NCI-H1105 (cell line): ENCODE measurements around the gene SHISA8.

Experiments used
- DNase-seq: peaks from one replicate; lab custom pipeline; 2025; lab: John Stamatoyannopoulos, UW

The SHISA8 gene

GRCh38 chr22:41913842-41914534, 886 bp downstream of the SHISA8 start:
- no peak for DNase-seq

- DNase-seq = no peak
These were observed 1.7 kb downstream of the SHISA8 start for GRCh38 chr22:41913040-41913719.

- no peak for DNase-seq
These were observed 2.4 kb downstream of the SHISA8 start for GRCh38 chr22:41912338-41913039.

- no peak for DNase-seq
These were observed 3.8 kb downstream of the SHISA8 start for GRCh38 chr22:41911001-41911611.

- no peak for DNase-seq
These were observed 4.5 kb downstream of the SHISA8 start for GRCh38 chr22:41910050-41911000.

GRCh38 chr22:41909310-41910049, 5.4 kb downstream of the SHISA8 start:
- DNase-seq = no peak

- no peak for DNase-seq
These were observed 6.2 kb downstream of the SHISA8 start for GRCh38 chr22:41908411-41909309.

- DNase-seq = no peak
These were observed 7.2 kb downstream of the SHISA8 start for GRCh38 chr22:41907436-41908401.

- DNase-seq = no peak
These were observed 8.1 kb downstream of the SHISA8 start for GRCh38 chr22:41906822-41907221.

- DNase-seq = no peak
These were observed 9.3 kb downstream of the SHISA8 start for GRCh38 chr22:41905411-41906202.

- DNase-seq = no peak
These were observed 10.1 kb downstream of the SHISA8 start for GRCh38 chr22:41904450-41905410.

GRCh38 chr22:41902932-41903421, 11.9 kb downstream of the SHISA8 start:
- DNase-seq = no peak

- no peak for DNase-seq
These were observed 12.9 kb downstream of the SHISA8 start for GRCh38 chr22:41902016-41902415.

GRCh38 chr22:41900652-41901312, 14.1 kb downstream of the SHISA8 start:
- no peak for DNase-seq

- no peak for DNase-seq
These were observed 14.8 kb downstream of the SHISA8 start for GRCh38 chr22:41899992-41900651.
